Amygdala (tissue), 56 donors: ENCODE data around the gene EXOC6.

Source experiments
- DNase-seq, 56 donors: peaks; one replicate each; lab custom pipeline; 2025; lab: John Stamatoyannopoulos, UW

Gene EXOC6

GRCh38 chr10:92830478-92831389 lies 17.6 kb upstream of the EXOC6 start:
- peak in 1 of 56 donors; percentile 2 for DNase-seq

DNA sequence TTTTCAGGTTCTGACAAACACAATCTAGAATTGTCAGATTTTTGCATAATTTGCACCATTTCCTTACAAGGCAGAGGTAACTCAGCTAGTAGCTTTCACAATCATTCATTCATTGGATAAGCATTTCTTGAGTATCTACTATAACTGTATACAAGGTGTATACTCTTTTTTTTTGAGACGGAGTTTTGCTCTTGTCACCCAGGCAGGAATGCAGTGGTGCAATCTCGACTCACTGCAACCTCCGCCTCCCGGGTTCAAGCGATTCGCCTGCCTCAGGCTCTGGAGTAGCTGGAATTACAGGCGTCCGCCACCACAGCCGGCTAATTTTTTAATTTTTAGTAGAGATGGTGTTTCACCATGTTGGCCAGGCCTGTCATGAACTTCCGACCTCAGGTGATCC lies 16.2 kb upstream of the EXOC6 start:
- no peak for DNase-seq

GRCh38 chr10:92832998-92833650 lies 15.2 kb upstream of the EXOC6 start:
- DNase-seq = no peak

DNA sequence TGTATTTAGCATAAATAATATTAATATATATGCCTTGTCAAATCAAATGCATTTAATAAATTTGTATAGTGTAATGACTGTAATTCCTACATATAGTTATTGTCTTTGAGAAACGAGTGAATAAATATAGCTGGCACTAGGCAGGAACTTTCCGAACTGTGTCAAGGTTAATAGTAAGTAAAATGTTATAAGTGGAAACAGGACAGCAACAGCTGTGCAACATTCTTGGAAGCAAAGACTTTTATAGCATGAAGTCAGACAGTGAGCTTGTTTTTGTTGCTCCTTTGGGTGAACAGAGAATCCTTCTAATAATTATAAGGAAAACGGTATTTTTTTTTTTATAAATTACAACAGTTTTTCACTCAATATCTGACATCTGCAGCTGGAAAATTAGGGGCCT lies 14.0 kb upstream of the EXOC6 start:
- DNase-seq = no peak

GRCh38 chr10:92834986-92835385 lies 13.3 kb upstream of the EXOC6 start:
- no peak for DNase-seq

DNA sequence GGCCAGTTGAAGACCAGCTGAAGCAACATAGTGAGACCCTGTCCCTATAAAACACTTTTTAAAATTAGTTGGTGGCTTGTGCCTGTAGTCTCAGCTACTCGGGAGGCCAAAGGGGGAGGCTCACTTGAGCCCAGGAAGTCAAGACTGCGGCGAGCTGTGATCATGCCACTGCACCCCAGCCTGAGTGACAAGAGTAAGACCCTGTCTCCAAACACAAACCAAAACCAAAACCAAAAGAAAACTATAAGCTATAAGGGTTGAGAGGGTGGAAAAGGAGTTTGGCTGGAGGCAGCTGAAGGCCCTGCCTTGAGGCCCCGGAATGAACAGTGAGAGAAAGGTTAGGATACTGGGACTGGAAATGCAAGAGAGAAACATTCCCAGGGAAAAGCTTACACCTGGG lies 10.9 kb upstream of the EXOC6 start:
- no peak for DNase-seq

GRCh38 chr10:92839191-92840085 lies 8.9 kb upstream of the EXOC6 start:
- DNase-seq = peak in 2 of 56 donors; percentile 1 to 3

DNA sequence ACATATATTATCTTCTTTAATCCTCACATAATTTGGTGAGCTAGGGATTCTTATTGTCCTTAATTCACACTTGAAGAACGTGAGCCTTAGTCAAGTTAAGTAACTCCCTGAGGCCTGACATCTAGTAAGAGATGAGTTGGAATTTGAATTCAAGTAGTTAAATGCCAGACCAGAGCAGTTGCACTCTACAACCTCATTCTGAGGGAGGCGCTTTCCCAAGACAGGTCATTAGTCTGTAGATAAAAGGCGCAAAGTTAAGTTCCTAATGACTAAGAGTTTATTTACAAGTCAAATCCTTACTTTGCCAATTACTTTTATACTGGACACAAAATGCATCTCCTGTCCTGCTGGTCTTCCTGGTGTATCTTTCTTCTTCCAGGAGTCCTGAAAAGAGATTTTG lies 3.6 kb upstream of the EXOC6 start:
- no peak for DNase-seq

DNA sequence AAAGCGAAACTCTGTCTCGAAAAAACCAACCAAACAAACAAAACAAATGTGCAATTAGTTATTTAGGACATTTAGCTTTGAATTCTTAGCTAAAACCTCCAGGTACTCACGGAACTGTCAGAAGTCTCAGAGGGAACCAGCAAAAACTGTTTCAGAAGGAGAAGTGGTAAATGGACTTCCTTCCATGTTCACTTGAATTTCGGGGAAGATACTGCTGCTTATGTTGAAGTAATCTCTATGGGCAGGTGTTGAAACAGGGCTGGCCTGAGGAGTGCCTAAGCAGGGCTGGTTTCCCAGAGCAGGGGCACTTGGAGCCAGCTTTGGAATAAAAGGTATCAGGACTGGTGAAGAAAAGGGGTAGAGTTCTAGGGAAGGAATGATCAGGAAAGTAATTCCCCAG lies 2.4 kb upstream of the EXOC6 start:
- no peak for DNase-seq

DNA sequence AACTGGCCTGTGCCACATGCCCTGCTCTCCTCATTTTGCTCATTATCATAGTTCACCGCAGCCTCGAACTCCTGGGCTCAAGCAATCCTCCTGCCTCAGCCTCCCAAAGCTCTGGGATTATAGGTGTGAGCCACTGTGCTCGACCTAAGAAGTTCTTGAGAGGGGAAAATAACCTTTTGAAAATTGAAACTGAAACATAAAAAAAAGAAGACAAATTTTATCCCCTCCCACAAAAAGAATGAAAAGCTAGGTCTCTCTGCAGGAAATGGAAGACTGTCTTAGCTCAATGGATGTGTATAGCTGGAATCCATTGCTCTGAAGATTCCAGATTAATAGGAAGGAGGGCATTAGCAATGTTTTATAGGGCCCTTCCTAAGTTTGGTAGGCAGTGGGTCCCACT lies 2.0 kb upstream of the EXOC6 start:
- no peak for DNase-seq

DNA sequence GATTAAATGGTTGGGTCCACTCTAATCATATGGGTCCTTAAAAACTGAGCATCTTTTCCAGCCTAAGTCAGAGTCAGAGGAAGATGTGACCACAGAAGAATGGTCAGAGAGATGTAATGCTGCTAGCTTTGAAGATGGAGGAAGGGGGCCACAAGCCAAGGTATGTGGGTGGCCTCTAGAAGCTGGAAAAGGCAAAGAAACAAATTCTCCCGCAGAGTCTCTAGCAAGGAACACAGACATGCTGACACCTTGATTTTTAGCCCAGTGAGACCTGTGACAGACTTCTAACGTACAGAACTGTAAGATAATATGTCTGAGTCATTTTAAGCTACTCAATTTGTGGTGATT lies 1.5 kb upstream of the EXOC6 start:
- no peak for DNase-seq

GRCh38 chr10:92847202-92847864 lies 987 bp upstream of the EXOC6 start:
- DNase-seq = peak in 1 of 56 donors; percentile 30

DNA sequence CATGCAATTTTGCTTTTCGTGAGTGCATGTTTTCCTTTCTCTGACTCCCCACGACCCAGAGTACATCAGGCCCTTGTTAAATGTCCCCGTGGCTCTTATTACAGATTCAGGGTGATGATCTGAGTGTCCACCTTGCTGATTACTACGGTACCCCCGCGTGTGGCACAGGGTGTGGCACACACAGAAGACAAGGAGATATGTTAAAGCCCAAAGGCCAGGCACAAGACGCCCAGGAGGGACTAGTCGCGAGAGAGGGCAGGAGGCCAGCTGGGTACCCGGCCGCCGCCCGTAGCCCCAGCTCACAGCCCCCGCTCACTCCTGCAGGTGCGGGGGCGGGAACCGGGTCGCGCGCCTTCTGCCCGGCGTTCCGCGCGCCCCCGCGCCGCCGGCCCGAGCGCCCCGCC lies 281 bp upstream of the EXOC6 start:
- peak in 2 of 56 donors; percentile 76 to 89 for DNase-seq

DNA sequence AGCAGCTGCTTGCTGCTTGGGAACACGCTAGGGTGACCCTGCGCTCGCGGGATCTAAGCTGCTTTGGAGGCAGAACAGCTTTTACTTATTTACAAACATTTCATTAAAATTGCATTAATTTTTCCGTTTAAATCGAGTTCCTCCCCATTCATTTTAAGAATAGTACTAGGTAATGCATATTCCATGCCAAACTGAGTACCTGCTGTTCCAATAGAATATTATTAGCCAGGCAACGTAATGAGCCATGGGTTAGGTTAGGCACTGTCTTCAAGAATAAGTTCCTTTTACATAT lies 860 bp downstream of the EXOC6 start:
- DNase-seq = no peak

- no peak for DNase-seq
Measured at GRCh38 chr10:92849576-92850090, 1.3 kb downstream of the EXOC6 start.

DNA sequence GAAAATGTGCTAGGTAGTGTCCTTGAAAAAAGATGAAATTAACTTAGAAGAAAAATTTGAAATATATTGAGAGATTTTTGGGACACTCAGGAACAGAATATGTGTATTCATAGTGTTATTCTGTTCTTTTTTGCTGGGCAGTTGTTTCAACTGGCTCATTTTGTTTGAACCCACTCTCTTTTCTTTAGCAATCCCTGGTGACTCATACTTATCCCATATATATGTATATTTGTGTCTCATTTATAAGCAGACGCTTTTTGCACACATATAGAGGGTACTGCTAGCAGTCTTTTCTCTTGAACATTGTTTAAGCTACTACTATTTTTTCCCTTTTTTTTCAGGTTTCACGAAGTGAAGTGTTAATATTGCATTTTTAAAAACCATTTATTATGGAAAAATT lies 1.9 kb downstream of the EXOC6 start:
- no peak for DNase-seq

- DNase-seq = no peak
Measured at GRCh38 chr10:92851003-92851402, 2.7 kb downstream of the EXOC6 start.

GRCh38 chr10:92855560-92855959 lies 7.2 kb downstream of the EXOC6 start:
- no peak for DNase-seq

GRCh38 chr10:92857904-92858514 lies 9.7 kb downstream of the EXOC6 start:
- DNase-seq = no peak

DNA sequence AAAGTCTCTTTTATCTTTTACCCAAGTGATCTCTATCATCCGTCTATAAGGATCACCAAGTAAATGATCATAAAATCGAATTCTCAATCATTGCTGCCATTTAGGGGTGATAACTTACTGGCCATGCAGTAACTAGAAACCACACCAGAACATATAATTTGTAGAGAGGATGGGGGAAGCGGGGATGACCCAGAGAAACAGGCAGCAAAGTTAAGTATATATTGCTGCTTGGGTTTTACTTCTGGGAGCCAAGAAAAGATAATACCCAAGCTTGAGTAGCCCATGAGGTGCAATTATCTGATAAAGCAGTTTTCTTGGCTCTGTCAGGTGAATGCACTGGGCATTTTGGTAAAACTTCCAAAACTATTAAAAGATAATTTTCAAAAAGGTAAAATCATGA lies 18.9 kb downstream of the EXOC6 start:
- no peak for DNase-seq
